RPMI8226 (cell line): ENCODE measurements around the gene CCDC85C.

ENCODE experiments used
- DNase-seq: peaks from one replicate; pipeline ENCODE4 v3.0.0-alpha.2; 2015

CCDC85C gene

DNA sequence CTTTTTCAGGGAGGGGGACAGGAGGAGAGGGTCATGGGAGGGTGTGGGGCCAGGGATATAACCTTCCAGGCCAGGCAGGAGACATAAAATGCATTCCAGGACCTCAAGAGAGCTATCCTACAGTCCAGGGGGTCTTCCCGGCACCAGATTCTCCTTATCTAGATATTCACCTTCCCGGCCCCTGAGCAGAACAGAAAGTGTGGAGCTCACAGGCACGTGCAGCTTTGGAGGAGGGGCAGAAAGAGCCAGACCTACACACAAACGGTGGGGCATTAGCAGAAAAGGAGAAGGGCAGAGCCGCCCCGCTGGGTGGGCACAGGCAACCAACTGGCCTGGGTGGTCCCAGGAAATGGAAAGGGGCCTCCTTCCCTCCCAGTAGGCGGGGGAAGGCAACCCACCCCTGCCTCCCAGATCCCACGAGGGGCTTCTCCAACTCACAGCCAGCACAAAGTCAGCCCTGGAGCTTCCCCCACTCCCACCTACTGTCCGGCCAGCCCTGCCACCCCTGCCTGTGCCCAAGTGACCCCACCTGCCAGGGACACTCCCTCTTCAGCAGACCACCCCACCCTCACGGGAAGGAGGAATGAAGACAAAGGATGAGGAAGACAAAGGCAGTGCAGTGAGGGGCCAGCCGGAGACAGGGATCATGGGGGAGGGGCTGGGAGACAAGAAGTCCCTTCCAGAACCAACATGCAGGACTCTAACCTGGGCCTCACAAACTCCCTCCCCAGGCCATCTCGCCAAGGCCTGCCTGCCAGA lies 33.3 kb downstream of the CCDC85C start:
- DNase-seq = no peak

GRCh38 chr14:99569725-99570543 lies 34.1 kb downstream of the CCDC85C start:
- no peak for DNase-seq

- peak; percentile 93 for DNase-seq
Measured at GRCh38 chr14:99568567-99569560, 35.1 kb downstream of the CCDC85C start.

DNA sequence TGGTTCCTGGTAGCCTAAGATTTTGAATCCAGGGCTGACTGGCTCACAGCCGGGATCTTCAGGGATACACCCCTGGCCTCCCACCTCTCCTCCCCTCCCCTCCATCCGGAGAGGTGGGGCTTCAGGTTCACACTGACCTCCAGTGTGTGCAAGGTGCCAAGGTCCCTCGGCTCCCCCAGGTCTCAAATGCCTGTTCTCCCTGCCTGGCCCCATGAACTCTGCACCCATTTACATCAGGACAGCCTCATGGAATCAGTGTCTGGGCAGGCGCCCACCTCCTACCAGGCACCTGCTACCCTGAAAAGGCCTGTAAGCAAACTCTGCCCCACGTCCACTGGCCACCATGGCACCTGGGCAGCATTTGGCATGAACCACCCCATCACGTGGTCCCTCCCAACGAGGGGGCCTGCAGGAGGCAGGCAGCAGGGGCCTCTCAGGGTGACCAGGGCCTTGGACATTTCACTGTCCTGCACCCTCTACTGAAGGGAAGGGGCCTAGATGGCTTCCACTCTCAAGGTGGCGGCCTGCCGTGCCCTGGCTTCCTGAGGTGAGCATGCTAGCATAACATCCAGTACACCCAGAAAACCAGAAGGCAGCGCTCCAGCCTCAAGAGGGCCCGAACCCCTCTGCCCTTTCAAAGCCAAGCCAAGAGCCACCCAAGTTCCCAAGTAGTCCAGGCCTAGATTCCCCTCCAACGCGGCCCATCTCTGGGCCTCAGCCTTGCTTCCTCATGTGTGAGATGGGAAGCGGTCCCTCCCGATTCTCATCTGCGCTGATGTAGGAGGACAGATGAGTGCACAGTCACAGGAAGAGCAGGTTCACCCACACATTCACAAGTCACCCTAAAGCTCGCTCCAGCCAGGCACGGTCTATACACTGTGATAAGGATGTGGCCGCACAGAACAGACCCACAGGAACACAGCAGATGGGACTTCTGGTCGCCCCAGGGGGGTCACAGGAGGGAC lies 37.3 kb downstream of the CCDC85C start:
- no peak for DNase-seq

DNA sequence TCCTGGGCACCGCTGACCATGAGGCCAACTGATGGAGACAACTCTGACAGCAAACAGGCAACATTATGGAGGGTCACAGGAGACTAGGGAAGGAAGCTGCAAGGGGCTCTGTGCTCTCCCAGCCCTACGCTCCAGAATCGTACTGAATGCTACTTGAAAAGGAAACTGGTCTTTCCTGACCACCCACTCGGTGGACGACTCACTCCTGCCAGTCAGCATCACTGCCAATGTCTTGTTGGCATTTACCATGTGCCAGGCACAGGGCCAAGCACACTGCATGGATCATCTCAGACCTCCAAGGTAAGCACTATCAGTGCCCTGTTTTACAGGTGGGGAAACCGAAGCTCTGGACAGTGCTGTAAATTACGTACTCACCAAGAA lies 38.0 kb downstream of the CCDC85C start:
- DNase-seq = no peak

GRCh38 chr14:99565383-99565782 lies 38.6 kb downstream of the CCDC85C start:
- no peak for DNase-seq

- DNase-seq = no peak
Measured at GRCh38 chr14:99564926-99565259, 39.1 kb downstream of the CCDC85C start.

DNA sequence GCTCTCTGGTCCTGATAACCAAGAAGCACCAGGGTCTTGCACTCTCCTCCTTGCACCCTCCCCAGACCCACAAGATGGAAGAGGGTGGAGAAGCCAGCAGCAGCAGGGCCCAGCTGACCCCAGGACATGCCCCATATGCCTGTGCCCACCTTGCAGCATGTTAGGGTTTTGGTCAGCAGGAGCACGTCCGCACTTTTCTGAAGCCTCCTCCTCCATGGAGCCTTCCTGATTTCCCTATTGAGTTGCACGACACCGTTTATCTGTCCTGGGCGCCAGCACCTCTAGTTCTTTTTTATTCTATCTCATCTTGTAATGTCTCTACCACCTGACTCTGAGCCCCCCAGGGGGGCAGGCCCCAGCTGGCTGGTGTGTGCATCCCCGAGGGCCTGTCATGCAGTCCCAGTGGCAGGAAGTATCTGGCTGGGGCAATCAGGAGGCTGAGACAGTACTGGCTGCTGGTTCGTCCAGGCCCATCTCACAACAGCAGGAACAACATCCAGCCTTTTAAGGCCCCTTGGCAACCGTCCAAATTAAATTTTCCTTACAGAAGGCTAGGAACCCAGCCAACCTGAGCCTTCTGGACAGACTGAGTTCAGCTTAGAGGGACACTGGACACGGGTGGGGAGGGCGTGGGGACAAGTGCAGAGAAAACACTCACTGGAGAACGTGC lies 39.6 kb downstream of the CCDC85C start:
- DNase-seq = no peak

DNA sequence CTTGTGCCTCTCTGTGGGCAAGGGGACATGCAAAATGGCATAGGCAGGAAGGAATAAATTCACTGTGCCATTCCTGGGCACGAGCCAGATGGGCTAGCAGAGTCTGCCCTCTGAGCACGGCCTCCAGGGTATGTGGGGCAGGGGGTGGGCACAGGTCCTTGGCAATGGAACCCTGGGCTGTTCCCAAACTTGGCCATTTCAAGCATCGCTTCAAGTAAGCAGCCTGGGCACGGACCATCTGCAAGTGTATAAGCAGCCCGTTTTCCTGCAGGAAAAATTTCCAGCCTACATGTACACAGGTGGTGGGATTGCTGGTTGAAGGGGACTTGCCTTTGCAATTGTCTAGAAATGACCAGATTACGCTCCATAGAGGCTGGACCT lies 40.3 kb downstream of the CCDC85C start:
- DNase-seq = no peak

GRCh38 chr14:99562856-99563748 lies 40.9 kb downstream of the CCDC85C start:
- no peak for DNase-seq

- no peak for DNase-seq
Measured at GRCh38 chr14:99561864-99562263, 42.1 kb downstream of the CCDC85C start.

- no peak for DNase-seq
Measured at GRCh38 chr14:99560922-99561683, 42.9 kb downstream of the CCDC85C start.

DNA sequence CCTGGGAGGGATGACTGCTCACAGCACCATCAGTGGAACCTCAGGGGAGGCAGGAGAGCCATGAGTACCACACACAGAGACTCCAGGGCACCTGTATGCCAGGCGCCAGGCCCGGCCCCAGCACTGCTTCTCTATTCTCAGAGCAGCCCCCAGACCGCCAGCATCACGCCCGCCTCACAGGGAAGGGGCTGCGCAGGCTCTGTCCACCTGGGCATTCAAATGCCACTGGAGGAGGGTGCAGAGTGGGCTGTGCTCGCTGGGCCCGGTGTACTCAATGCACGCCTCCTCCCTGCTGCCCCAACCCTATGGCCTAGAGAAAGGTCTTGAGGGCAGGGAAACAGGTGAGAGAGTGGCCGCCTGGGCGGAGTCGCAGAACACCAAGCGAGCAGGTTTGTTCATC lies 43.6 kb downstream of the CCDC85C start:
- DNase-seq = no peak

- DNase-seq = no peak
Measured at GRCh38 chr14:99559286-99559990, 44.6 kb downstream of the CCDC85C start.

GRCh38 chr14:99556134-99556791 lies 47.7 kb downstream of the CCDC85C start:
- no peak for DNase-seq

DNA sequence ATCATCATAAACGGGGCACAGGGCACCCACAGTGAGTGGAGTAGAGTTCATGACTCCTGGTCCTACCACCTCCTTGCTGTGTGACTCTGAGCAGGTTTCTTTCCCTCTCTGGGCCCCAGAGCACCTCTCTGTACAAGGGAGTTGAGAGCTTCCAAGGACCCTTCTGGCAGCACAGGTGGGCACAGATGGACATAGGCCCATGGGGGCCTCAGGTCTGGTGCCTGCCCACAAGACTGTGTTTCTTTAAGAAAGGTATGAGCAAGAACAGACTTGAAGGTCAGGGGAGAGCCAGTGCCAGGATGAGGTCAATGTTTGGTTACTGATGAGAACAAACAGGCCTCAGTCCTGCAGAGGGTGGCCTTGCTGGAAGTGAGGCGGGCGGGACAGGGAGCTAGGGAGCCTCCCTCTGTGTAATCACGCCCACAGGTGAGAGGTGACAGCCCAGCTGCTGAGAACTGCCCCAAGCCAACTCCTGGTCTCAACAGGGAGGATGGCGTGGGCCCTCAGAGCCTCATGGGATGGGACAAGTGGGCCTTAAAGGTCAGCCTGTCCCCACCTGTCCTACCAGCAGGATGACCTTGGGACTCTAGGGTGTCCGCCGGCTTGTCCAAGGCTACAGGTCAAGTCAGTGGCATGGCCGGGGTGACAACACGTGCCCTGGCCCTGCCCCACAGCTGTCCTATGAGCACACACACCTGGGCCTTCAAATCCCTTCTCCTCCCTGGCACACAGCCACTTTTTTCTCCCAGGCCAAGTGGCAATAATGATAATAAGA lies 49.1 kb downstream of the CCDC85C start:
- no peak for DNase-seq

DNA sequence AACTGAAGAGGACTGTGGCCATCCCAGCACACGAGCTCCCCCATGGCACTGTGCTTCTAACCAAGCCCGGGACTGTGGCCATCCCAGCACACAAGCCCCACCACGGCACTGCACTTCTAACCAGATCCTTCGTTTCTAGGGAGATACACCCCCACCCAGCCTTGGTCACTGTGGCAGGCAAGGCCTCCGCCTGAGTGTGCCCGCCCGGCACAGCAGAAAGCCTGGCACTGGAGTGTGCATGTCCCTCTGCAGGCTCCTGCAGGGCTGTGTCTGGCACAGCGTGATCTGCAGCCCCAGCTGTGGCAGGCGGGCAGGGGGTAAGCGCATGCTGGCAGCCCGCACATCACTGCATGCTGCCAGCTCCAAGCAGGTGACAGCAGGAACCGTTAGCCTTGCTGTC lies 49.8 kb downstream of the CCDC85C start:
- no peak for DNase-seq
